HG03135 (cell line): ENCODE results near the gene RBMX.
"Not testable (repeated sequence)": the region's sequence is repeated elsewhere in the genome, so short reads cannot be mapped to it uniquely, and the experiment has no call there.

ENCODE experiments used
- ATAC-seq: cut with Tn5 transposase; IDR thresholded peaks from one replicate; pipeline ENCODE4 v1.9.1; 2021; ENCODE audit warnings: mild to moderate bottlenecking, moderate library complexity; ENCODE audit not compliant: unreplicated experiment

Gene RBMX

GRCh38 chrX:136880452-136881013, at the start of gene RBMX:
Gene RBMX (minus strand): TSS chrX:136880725. CDS start chrX:136879427, 1,298 bp downstream.
- peak; percentile 96 for ATAC-seq

- not testable (repeated sequence) for ATAC-seq
Observed at GRCh38 chrX:136921438-136921837, 40.9 kb upstream of the RBMX start.

- ATAC-seq, result no peak
Observed at GRCh38 chrX:136920001-136920400, 39.5 kb upstream of the RBMX start.

- ATAC-seq, result no peak
Observed at GRCh38 chrX:136916827-136917226, 36.3 kb upstream of the RBMX start.

- not testable (repeated sequence) for ATAC-seq
Observed at GRCh38 chrX:136911661-136912060, 31.1 kb upstream of the RBMX start.

- no peak for ATAC-seq
Observed at GRCh38 chrX:136911253-136911652, 30.7 kb upstream of the RBMX start.

GRCh38 chrX:136910565-136911035, 30.1 kb upstream of the RBMX start:
- no peak for ATAC-seq

GRCh38 chrX:136909706-136910564, 29.4 kb upstream of the RBMX start:
- peak; percentile 64 for ATAC-seq

GRCh38 chrX:136909119-136909705, 28.7 kb upstream of the RBMX start:
- ATAC-seq, result peak; percentile 67

- no peak for ATAC-seq
Observed at GRCh38 chrX:136907621-136908020, 27.1 kb upstream of the RBMX start.

GRCh38 chrX:136906921-136907510, 26.5 kb upstream of the RBMX start:
- no peak for ATAC-seq

GRCh38 chrX:136904067-136904466, 23.5 kb upstream of the RBMX start:
- ATAC-seq, result not testable (repeated sequence)

GRCh38 chrX:136900071-136900470, 19.5 kb upstream of the RBMX start:
- not testable (repeated sequence) for ATAC-seq

GRCh38 chrX:136899221-136899620, 18.7 kb upstream of the RBMX start:
- ATAC-seq, result no peak

GRCh38 chrX:136898752-136899151, 18.2 kb upstream of the RBMX start:
- ATAC-seq, result not testable (repeated sequence)

GRCh38 chrX:136896121-136896914, 15.8 kb upstream of the RBMX start:
- no peak for ATAC-seq

GRCh38 chrX:136892412-136892811, 11.9 kb upstream of the RBMX start:
- ATAC-seq, result no peak

- ATAC-seq, result not testable (repeated sequence)
Observed at GRCh38 chrX:136890596-136890995, 10.1 kb upstream of the RBMX start.

GRCh38 chrX:136889269-136889668, 8.7 kb upstream of the RBMX start:
- no peak for ATAC-seq

GRCh38 chrX:136880003-136880451, 498 bp downstream of the RBMX start:
- ATAC-seq, result peak; percentile 24
